Endometrial microvascular endothelial cells (primary cell): Measurements from ENCODE around the gene MGAM2. TPM values are rescaled to one million over a fixed set of nuclear protein-coding genes. Genes with fewer than 3 reads are reported as not detected.

Experiments
- in situ Hi-C: cut with HindIII; loops from 2 replicates; pipeline ENCODE4 v1.10.0; 2017; ENCODE audit warnings: low sequenced_read_pairs, low pct_unique_long_range_greater_than_20kb; ENCODE audit errors: inconsistent ontology term
- total RNA-seq: library from RNA; depleted of rRNA; stranded (reverse); fragments of >200 nt; gene quantifications from one replicate; pipeline ENCODE4 v1.2.3, GENCODE V29; 2015; ENCODE audit errors: inconsistent ontology term

MGAM2 gene
- total RNA-seq, 1 donor from 2014 or later: not detected

- in situ Hi-C loops: no loop called here
These were observed 50.4 kb downstream of the MGAM2 start for GRCh38 chr7:142161921-142162320.

GRCh38 chr7:142168746-142169145 lies 57.2 kb downstream of the MGAM2 start:
- in situ Hi-C loops: no loop called here

GRCh38 chr7:142172932-142173331 lies 61.4 kb downstream of the MGAM2 start:
- in situ Hi-C loops: no loop called here

GRCh38 chr7:142174441-142174840 lies 62.9 kb downstream of the MGAM2 start:
- in situ Hi-C loops: no loop called here

GRCh38 chr7:142175594-142175993 lies 64.1 kb downstream of the MGAM2 start:
- in situ Hi-C loops: no loop called here

- in situ Hi-C loops: no loop called here
These were observed 65.4 kb downstream of the MGAM2 start for GRCh38 chr7:142176901-142177300.

- in situ Hi-C loops: no loop called here
These were observed 66.4 kb downstream of the MGAM2 start for GRCh38 chr7:142177869-142178268.

- in situ Hi-C loops: no loop called here
These were observed 68.9 kb downstream of the MGAM2 start for GRCh38 chr7:142180426-142180825.

- in situ Hi-C loops: no loop called here
These were observed 69.7 kb downstream of the MGAM2 start for GRCh38 chr7:142181211-142181610.

- in situ Hi-C loops: no loop called here
These were observed 70.4 kb downstream of the MGAM2 start for GRCh38 chr7:142181966-142182365.

- in situ Hi-C loops: no loop called here
These were observed 73.6 kb downstream of the MGAM2 start for GRCh38 chr7:142185069-142185468.

GRCh38 chr7:142185801-142186200 lies 74.3 kb downstream of the MGAM2 start:
- in situ Hi-C loops: no loop called here

- in situ Hi-C loops: no loop called here
These were observed 76.6 kb downstream of the MGAM2 start for GRCh38 chr7:142188154-142188553.

- in situ Hi-C loops: no loop called here
These were observed 77.3 kb downstream of the MGAM2 start for GRCh38 chr7:142188846-142189245.

GRCh38 chr7:142194201-142194600 lies 82.7 kb downstream of the MGAM2 start:
- in situ Hi-C loops: no loop called here

GRCh38 chr7:142196066-142196840 lies 84.7 kb downstream of the MGAM2 start:
- in situ Hi-C loops: no loop called here

- in situ Hi-C loops: no loop called here
These were observed 88.7 kb downstream of the MGAM2 start for GRCh38 chr7:142200206-142200605.

GRCh38 chr7:142228537-142229104 lies 117.1 kb downstream of the MGAM2 start:
- in situ Hi-C loops: no loop called here

GRCh38 chr7:142231716-142232115 lies 120.2 kb downstream of the MGAM2 start:
- in situ Hi-C loops: no loop called here

- in situ Hi-C loops: no loop called here
These were observed 129.0 kb downstream of the MGAM2 start for GRCh38 chr7:142240546-142240945.

- in situ Hi-C loops: no loop called here
These were observed 132.3 kb downstream of the MGAM2 start for GRCh38 chr7:142243823-142244222.
